Natural killer cell (primary cell): ENCODE measurements around the gene LIFR. TPM values are rescaled to one million over a fixed set of nuclear protein-coding genes. Genes with fewer than 3 reads are reported as not detected.

ENCODE experiments used
- ATAC-seq, 3 donors: fragments of 150-1000 bp in 2 of 3; fragments of 200-7000 bp in 1 of 3; cut with Tn5 transposase; 1 replicate in 1 of 3; 2 replicates in 2 of 3; pipeline ENCODE4 v1.10.0; 2021; ENCODE audit warnings: mild to moderate bottlenecking in 2 of 3, moderate library complexity in 2 of 3
- DNase-seq, 2 donors: peaks; one replicate each; pipeline versions ENCODE4 v3.0.0 to v3.0.0-alpha.2; 2013 to 2021; ENCODE audit warnings: mixed read lengths in 1 of 2
- H3K27ac ChIP-seq: one replicate; pipeline ENCODE4 v1.5.1; 2013; ENCODE audit warnings: mild to moderate bottlenecking, low read length
- H3K27me3 ChIP-seq: one replicate; pipeline ENCODE4 v1.6.1; 2013; ENCODE audit warnings: low read length; ENCODE audit not compliant: control insufficient read depth, insufficient read depth
- H3K36me3 ChIP-seq: one replicate; pipeline ENCODE4 v1.6.1; 2013; ENCODE audit warnings: low read length; ENCODE audit not compliant: control insufficient read depth, insufficient read depth
- H3K4me1 ChIP-seq: one replicate; pipeline ENCODE4 v1.6.1; 2013; ENCODE audit warnings: low read length; ENCODE audit not compliant: control insufficient read depth, insufficient read depth
- H3K4me3 ChIP-seq: one replicate; pipeline ENCODE4 v1.5.1; 2013; ENCODE audit warnings: low read length
- H3K9me3 ChIP-seq: one replicate; pipeline ENCODE4 v1.6.1; 2013; ENCODE audit warnings: low read length; ENCODE audit not compliant: control insufficient read depth, insufficient read depth
- H3K27ac Mint-ChIP-seq, 2 donors: one replicate each; pipeline ENCODE4 v1.8.0; 2022; ENCODE audit warnings: mild to moderate bottlenecking in 2 of 2, mixed read lengths in 2 of 2, moderate library complexity in 1 of 2
- H3K27me3 Mint-ChIP-seq, 2 donors: one replicate each; pipeline ENCODE4 v1.8.0; 2022; ENCODE audit warnings: low read depth in 2 of 2, mixed read lengths in 2 of 2
- H3K36me3 Mint-ChIP-seq: one replicate; pipeline ENCODE4 v1.8.0; 2022; ENCODE audit warnings: mixed read lengths
- H3K4me1 Mint-ChIP-seq, 2 donors: one replicate each; pipeline ENCODE4 v1.8.0; 2022; ENCODE audit warnings: mixed read lengths in 2 of 2
- H3K4me3 Mint-ChIP-seq: one replicate; pipeline ENCODE4 v1.8.0; 2022; ENCODE audit warnings: mild to moderate bottlenecking, moderate library complexity, mixed read lengths
- H3K9me3 Mint-ChIP-seq, 2 donors: one replicate each; pipeline ENCODE4 v1.8.0; 2022; ENCODE audit warnings: mixed read lengths in 2 of 2
- CTCF ChIP-seq: fragments of 200-600 bp; IDR thresholded peaks from one replicate; pipeline ENCODE4 v1.8.0; 2022; ENCODE audit warnings: antibody characterized with exemption
- WGBS: methylation state at CpG from one replicate; pipeline ENCODE4 v1.1.7; 2013; ENCODE audit warnings: missing lambda C conversion rate; ENCODE audit not compliant: insufficient coverage; 5-methylcytosine and 5-hydroxymethylcytosine counted together
- intact Hi-C: fragments of 100-400 bp; cut with micrococcal nuclease; formaldehyde crosslinking; loops from one replicate; pipeline ENCODE4 v1.14.2; 2022
- total RNA-seq, 4 donors: library from RNA; stranded (reverse); fragments of 120-200 nt in 1 of 4; gene quantifications; one replicate each; pipeline versions ENCODE4 v1.2.3 to v1.2.4, GENCODE V29; 2013 to 2022

LIFR gene
- total RNA-seq, 3 donors from 2014 or later (not counting 1 experiment from before 2014, with no cell fraction given): not detected

- Mint-ChIP-seq H3K4me1 (no peaks in the 10 kb centered on the region), H3K4me3 (no peak overlapping the region), H3K27me3 (peaks cover 20 to 52% of the 10 kb centered on the region in 2 donors), H3K9me3 (no peaks in the 10 kb centered on the region), H3K36me3 (peaks cover 2% of the 10 kb centered on the region), H3K27ac (no peak overlapping the region)
- TF ChIP-seq CTCF: peak; percentile 97
- ATAC-seq (peak; percentile 93 to 100 (median 97)), DNase-seq (peak; percentile 60 to 90)
- 15% methylated on average over 5 of the region's 9 CpGs for WGBS
- no peaks in the 10 kb centered on the region for H3K4me1 ChIP-seq
- no peaks in the 10 kb centered on the region for H3K36me3 ChIP-seq
- H3K4me3 ChIP-seq: no peak overlapping the region
- H3K27ac ChIP-seq: no peak overlapping the region
- H3K9me3 ChIP-seq: no peaks in the 10 kb centered on the region
- H3K27me3 ChIP-seq: peaks cover 2% of the 10 kb centered on the region
- intact Hi-C loops: loop anchor here (1.0 to 5.0 kb wide), 3 partner anchors 110 to 641 kb away; no protein-coding TSS in a partner anchor
These were observed 114.8 kb downstream of the LIFR start for GRCh38 chr5:38441453-38442246.

GRCh38 chr5:38438757-38439156 lies 117.7 kb downstream of the LIFR start:
- Histone ChIP-seq H3K27me3 (peaks cover 2% of the 10 kb centered on the region), H3K4me1 (no peaks in the 10 kb centered on the region), H3K9me3 (no peaks in the 10 kb centered on the region), H3K4me3 (no peak overlapping the region), H3K27ac (no peak overlapping the region), H3K36me3 (no peaks in the 10 kb centered on the region)
- intact Hi-C loops: no loop called here
- Mint-ChIP-seq H3K9me3 (no peaks in the 10 kb centered on the region), H3K27ac (no peak overlapping the region), H3K4me3 (no peak overlapping the region), H3K4me1 (no peaks in the 10 kb centered on the region), H3K27me3 (peaks cover 22 to 64% of the 10 kb centered on the region in 2 donors), H3K36me3 (no peaks in the 10 kb centered on the region)
- ATAC-seq (no peak), DNase-seq (no peak)
- 70% methylated on average over 1 of the region's 1 CpG for WGBS
- no peak for TF ChIP-seq CTCF

GRCh38 chr5:38434966-38435705 lies 121.3 kb downstream of the LIFR start:
- H3K4me3 ChIP-seq: no peak overlapping the region
- TF ChIP-seq CTCF: no peak
- DNase-seq (no peak), ATAC-seq (no peak)
- H3K36me3 ChIP-seq: no peaks in the 10 kb centered on the region
- Mint-ChIP-seq H3K27ac (no peak overlapping the region), H3K36me3 (no peaks in the 10 kb centered on the region), H3K9me3 (no peaks in the 10 kb centered on the region), H3K4me1 (no peaks in the 10 kb centered on the region), H3K27me3 (peaks cover 24 to 65% of the 10 kb centered on the region in 2 donors), H3K4me3 (no peak overlapping the region)
- H3K27me3 ChIP-seq: peaks cover 6% of the 10 kb centered on the region
- H3K27ac ChIP-seq: no peak overlapping the region
- H3K4me1 ChIP-seq: no peaks in the 10 kb centered on the region
- 87% methylated on average over 6 of the region's 7 CpGs for WGBS
- intact Hi-C loops: no loop called here
- no peaks in the 10 kb centered on the region for H3K9me3 ChIP-seq
